ENCODE data around the gene ROR1. TPM values are rescaled to one million over a fixed set of nuclear protein-coding genes. Genes with fewer than 3 reads are reported as not detected.

Gene ROR1
- polyA plus RNA-seq, 6 donors from 2014 or later, result 0.36 to 6.2 (median 1.3) TPM

GRCh38 chr1:64030411-64030810 is 256.6 kb downstream of the ROR1 start:
- Mint-ChIP-seq H3K27ac (no peak overlapping the region), H3K4me1 (no peaks in the 10 kb centered on the region), H3K27me3 (no peaks in the 10 kb centered on the region), H3K36me3 (no peaks in the 10 kb centered on the region), H3K4me3 (no peak overlapping the region), H3K9me3 (peaks cover 0 to 8% (median 2%) of the 10 kb centered on the region in 7 donors)
- DNase-seq (no peak), ATAC-seq (ENCODE audit: low read depth in 2 of 2) (no peak)

- Mint-ChIP-seq H3K9me3 (peaks cover 0 to 8% (median 2%) of the 10 kb centered on the region in 7 donors), H3K27me3 (no peaks in the 10 kb centered on the region), H3K27ac (no peak overlapping the region), H3K4me3 (no peak overlapping the region), H3K36me3 (no peaks in the 10 kb centered on the region), H3K4me1 (no peaks in the 10 kb centered on the region)
- ATAC-seq (ENCODE audit: low read depth in 2 of 2) (no peak), DNase-seq (no peak)
Observed at GRCh38 chr1:64031236-64031635, 257.4 kb downstream of the ROR1 start.

- Mint-ChIP-seq H3K27ac (no peak overlapping the region), H3K4me3 (no peak overlapping the region), H3K4me1 (no peaks in the 10 kb centered on the region), H3K27me3 (no peaks in the 10 kb centered on the region), H3K36me3 (no peaks in the 10 kb centered on the region), H3K9me3 (peaks cover 0 to 4% (median 0%) of the 10 kb centered on the region in 7 donors)
- DNase-seq, result no peak
- no peak for ATAC-seq (ENCODE audit: low read depth in 2 of 2)
Observed at GRCh38 chr1:64033667-64034220, 259.9 kb downstream of the ROR1 start.

- H3K27ac Mint-ChIP-seq, result no peak overlapping the region
- peaks cover 0 to 4% (median 0%) of the 10 kb centered on the region in 7 donors for H3K9me3 Mint-ChIP-seq
- DNase-seq (no peak), ATAC-seq (ENCODE audit: low read depth in 2 of 2) (no peak)
- no peaks in the 10 kb centered on the region for H3K36me3 Mint-ChIP-seq
- no peak overlapping the region for H3K4me3 Mint-ChIP-seq
- no peaks in the 10 kb centered on the region for H3K27me3 Mint-ChIP-seq
- H3K4me1 Mint-ChIP-seq, result no peaks in the 10 kb centered on the region
Observed at GRCh38 chr1:64036549-64036948, 262.7 kb downstream of the ROR1 start.

GRCh38 chr1:64038119-64038518 is 264.3 kb downstream of the ROR1 start:
- Mint-ChIP-seq H3K9me3 (peaks cover 0 to 4% (median 0%) of the 10 kb centered on the region in 7 donors), H3K27me3 (no peaks in the 10 kb centered on the region), H3K36me3 (no peaks in the 10 kb centered on the region), H3K4me3 (no peak overlapping the region), H3K27ac (no peak overlapping the region), H3K4me1 (no peaks in the 10 kb centered on the region)
- ATAC-seq (ENCODE audit: low read depth in 2 of 2) (no peak), DNase-seq (no peak)

GRCh38 chr1:64038965-64039364 is 265.1 kb downstream of the ROR1 start:
- no peak for DNase-seq
- H3K36me3 Mint-ChIP-seq, result no peaks in the 10 kb centered on the region
- no peaks in the 10 kb centered on the region for H3K4me1 Mint-ChIP-seq
- no peaks in the 10 kb centered on the region for H3K27me3 Mint-ChIP-seq
- no peak for ATAC-seq (ENCODE audit: low read depth in 2 of 2)
- H3K27ac Mint-ChIP-seq, result no peak overlapping the region
- H3K4me3 Mint-ChIP-seq, result no peak overlapping the region
- H3K9me3 Mint-ChIP-seq, result peaks cover 0 to 4% (median 0%) of the 10 kb centered on the region in 7 donors

- ATAC-seq (ENCODE audit: low read depth in 2 of 2), result no peak
- no peaks in the 10 kb centered on the region for H3K36me3 Mint-ChIP-seq
- H3K27me3 Mint-ChIP-seq, result no peaks in the 10 kb centered on the region
- H3K27ac Mint-ChIP-seq, result no peak overlapping the region
- no peak overlapping the region for H3K4me3 Mint-ChIP-seq
- DNase-seq, result no peak
- no peaks in the 10 kb centered on the region for H3K4me1 Mint-ChIP-seq
- H3K9me3 Mint-ChIP-seq, result peaks cover 0 to 4% (median 0%) of the 10 kb centered on the region in 7 donors
Observed at GRCh38 chr1:64039390-64039926, 265.6 kb downstream of the ROR1 start.

GRCh38 chr1:64041371-64042131 is 267.7 kb downstream of the ROR1 start:
- Mint-ChIP-seq H3K27ac (no peak overlapping the region), H3K9me3 (peaks cover 0 to 3% (median 0%) of the 10 kb centered on the region in 7 donors), H3K4me3 (no peak overlapping the region), H3K27me3 (no peaks in the 10 kb centered on the region), H3K4me1 (no peaks in the 10 kb centered on the region), H3K36me3 (no peaks in the 10 kb centered on the region)
- ATAC-seq (ENCODE audit: low read depth in 2 of 2), result no peak
- DNase-seq, result no peak

- Mint-ChIP-seq H3K4me3 (no peak overlapping the region), H3K4me1 (no peaks in the 10 kb centered on the region), H3K36me3 (no peaks in the 10 kb centered on the region), H3K9me3 (no peaks in the 10 kb centered on the region), H3K27ac (no peak overlapping the region), H3K27me3 (no peaks in the 10 kb centered on the region)
- ATAC-seq (ENCODE audit: low read depth in 2 of 2) (no peak), DNase-seq (no peak)
Observed at GRCh38 chr1:64042331-64043100, 268.7 kb downstream of the ROR1 start.

GRCh38 chr1:64043288-64043687 is 269.5 kb downstream of the ROR1 start:
- no peaks in the 10 kb centered on the region for H3K4me1 Mint-ChIP-seq
- ATAC-seq (ENCODE audit: low read depth in 2 of 2) (no peak), DNase-seq (no peak)
- H3K27me3 Mint-ChIP-seq, result no peaks in the 10 kb centered on the region
- H3K36me3 Mint-ChIP-seq, result no peaks in the 10 kb centered on the region
- no peak overlapping the region for H3K27ac Mint-ChIP-seq
- H3K4me3 Mint-ChIP-seq, result no peak overlapping the region
- H3K9me3 Mint-ChIP-seq, result no peaks in the 10 kb centered on the region

- Mint-ChIP-seq H3K4me3 (no peak overlapping the region), H3K27ac (no peak overlapping the region), H3K27me3 (no peaks in the 10 kb centered on the region), H3K4me1 (no peaks in the 10 kb centered on the region), H3K36me3 (no peaks in the 10 kb centered on the region), H3K9me3 (no peaks in the 10 kb centered on the region)
- DNase-seq (no peak), ATAC-seq (ENCODE audit: low read depth in 2 of 2) (no peak)
Observed at GRCh38 chr1:64043976-64044375, 270.2 kb downstream of the ROR1 start.

- ATAC-seq (ENCODE audit: low read depth in 2 of 2) (no peak), DNase-seq (no peak)
- no peak overlapping the region for H3K4me3 Mint-ChIP-seq
- H3K27me3 Mint-ChIP-seq, result no peaks in the 10 kb centered on the region
- H3K4me1 Mint-ChIP-seq, result no peaks in the 10 kb centered on the region
- H3K9me3 Mint-ChIP-seq, result no peaks in the 10 kb centered on the region
- no peaks in the 10 kb centered on the region for H3K36me3 Mint-ChIP-seq
- no peak overlapping the region for H3K27ac Mint-ChIP-seq
Observed at GRCh38 chr1:64046243-64046642, 272.4 kb downstream of the ROR1 start.

GRCh38 chr1:64046891-64047290 is 273.1 kb downstream of the ROR1 start:
- ATAC-seq (ENCODE audit: low read depth in 2 of 2) (no peak), DNase-seq (no peak)
- Mint-ChIP-seq H3K36me3 (no peaks in the 10 kb centered on the region), H3K4me3 (no peak overlapping the region), H3K4me1 (no peaks in the 10 kb centered on the region), H3K9me3 (no peaks in the 10 kb centered on the region), H3K27ac (no peak overlapping the region), H3K27me3 (no peaks in the 10 kb centered on the region)

- H3K27ac Mint-ChIP-seq, result no peak overlapping the region
- H3K9me3 Mint-ChIP-seq, result no peaks in the 10 kb centered on the region
- no peak overlapping the region for H3K4me3 Mint-ChIP-seq
- no peaks in the 10 kb centered on the region for H3K36me3 Mint-ChIP-seq
- no peaks in the 10 kb centered on the region for H3K4me1 Mint-ChIP-seq
- no peaks in the 10 kb centered on the region for H3K27me3 Mint-ChIP-seq
- no peak for DNase-seq
- no peak for ATAC-seq (ENCODE audit: low read depth in 2 of 2)
Observed at GRCh38 chr1:64047549-64047996, 273.8 kb downstream of the ROR1 start.
